Stimulated activated CD8-positive, alpha-beta memory T cell treated with anti-CD3 and anti-CD28 coated beads, Interleukin-7, amount 100 ng/mL, for 4 hours (primary cell): ENCODE measurements around the gene ESYT3.
"Not testable (repeated sequence)": the region's sequence is repeated elsewhere in the genome, so short reads cannot be mapped to it uniquely, and the experiment has no call there.

Experiments used
- DNase-seq, 2 donors: peaks; one replicate each; pipeline ENCODE4 v3.0.0-alpha.2; 2020; ENCODE audit warnings: low read depth in 2 of 2

ESYT3 gene

GRCh38 chr3:138493804-138494606 lies 59.6 kb downstream of the ESYT3 start:
- DNase-seq = no peak

- no peak for DNase-seq
Measured at GRCh38 chr3:138494607-138494929, 60.2 kb downstream of the ESYT3 start.

- not testable (repeated sequence) for DNase-seq
Measured at GRCh38 chr3:138495638-138496037, 61.2 kb downstream of the ESYT3 start.

GRCh38 chr3:138496436-138496835 lies 62.0 kb downstream of the ESYT3 start:
- no peak for DNase-seq

GRCh38 chr3:138497021-138497420 lies 62.6 kb downstream of the ESYT3 start:
- no peak for DNase-seq

- no peak for DNase-seq
Measured at GRCh38 chr3:138497851-138498250, 63.4 kb downstream of the ESYT3 start.

GRCh38 chr3:138498991-138499390 lies 64.6 kb downstream of the ESYT3 start:
- no peak for DNase-seq

- no peak for DNase-seq
Measured at GRCh38 chr3:138507524-138507923, 73.1 kb downstream of the ESYT3 start.

GRCh38 chr3:138509586-138509985 lies 75.2 kb downstream of the ESYT3 start:
- no peak for DNase-seq

- DNase-seq = no peak
Measured at GRCh38 chr3:138511945-138512344, 77.5 kb downstream of the ESYT3 start.

GRCh38 chr3:138513090-138513843 lies 78.9 kb downstream of the ESYT3 start:
- DNase-seq = no peak

- not testable (repeated sequence) for DNase-seq
Measured at GRCh38 chr3:138521445-138521844, 87.0 kb downstream of the ESYT3 start.
